SK-N-SH treated with all-trans-retinoic acid at 6 μM for 48 hours (cell line): ENCODE measurements around the gene CHAF1B.

Experiments
- ATAC-seq: fragments of 200-7000 bp; cut with Tn5 transposase; 3 replicates; pipeline ENCODE4 v1.9.1; 2020; ENCODE audit warnings: mild to moderate bottlenecking, moderate library complexity
- ARNTL ChIP-seq: fragments of 450-650 bp; formaldehyde crosslinking; IDR thresholded peaks from 2 replicates; pipeline ENCODE4 v1.5.0; 2020; ENCODE audit warnings: low read depth, mild to moderate bottlenecking, moderate library complexity, borderline replicate concordance
- BACH2 ChIP-seq: fragments of 250-450 bp; sonication (Bioruptor Pico); IDR thresholded peaks from 2 replicates; pipeline ENCODE4 v1.9.0; 2021; ENCODE audit warnings: mild to moderate bottlenecking, borderline replicate concordance
- CSDC2 ChIP-seq: fragments of 250-450 bp; sonication (Bioruptor Pico); IDR thresholded peaks from 2 replicates; pipeline ENCODE4 v1.5.0; 2020; ENCODE audit warnings: mild to moderate bottlenecking, moderate library complexity
- CSRNP3 ChIP-seq: fragments of 250-450 bp; sonication (Bioruptor Pico); IDR thresholded peaks from 2 replicates; pipeline ENCODE4 v1.5.1; 2021; ENCODE audit warnings: mild to moderate bottlenecking, moderate library complexity
- ESRRG ChIP-seq: fragments of 250-450 bp; sonication (Bioruptor Pico); IDR thresholded peaks from 2 replicates; pipeline ENCODE4 v1.6.1; 2021; ENCODE audit warnings: mild to moderate bottlenecking
- GLIS3 ChIP-seq: fragments of 250-450 bp; sonication (Bioruptor Pico); IDR thresholded peaks from 2 replicates; pipeline ENCODE4 v1.5.0; 2020; ENCODE audit warnings: mild to moderate bottlenecking, moderate library complexity
- ISL1 ChIP-seq: fragments of 250-450 bp; sonication (Bioruptor Pico); IDR thresholded peaks from 2 replicates; pipeline ENCODE4 v2.1.2; 2022; ENCODE audit warnings: mild to moderate bottlenecking, moderate library complexity
- OSR1 ChIP-seq: fragments of 250-450 bp; sonication (Bioruptor Pico); IDR thresholded peaks from 2 replicates; pipeline ENCODE4 v1.8.0; 2022; ENCODE audit warnings: moderate library complexity, mild to moderate bottlenecking, inconsistent platforms
- PATZ1 ChIP-seq: fragments of 250-450 bp; sonication (Bioruptor Pico); IDR thresholded peaks from 2 replicates; pipeline ENCODE4 v1.8.0; 2020; ENCODE audit warnings: mild to moderate bottlenecking, moderate library complexity, borderline replicate concordance
- POU6F1 ChIP-seq: fragments of 250-450 bp; sonication (Bioruptor Pico); IDR thresholded peaks from 2 replicates; pipeline ENCODE4 v1.8.0; 2021; ENCODE audit warnings: low read depth, mild to moderate bottlenecking, moderate library complexity, borderline replicate concordance
- PPARA ChIP-seq: fragments of 250-450 bp; sonication (Bioruptor Pico); IDR thresholded peaks from 2 replicates; pipeline ENCODE4 v1.5.0; 2020; ENCODE audit warnings: mild to moderate bottlenecking, borderline replicate concordance
- RARB ChIP-seq: fragments of 250-450 bp; sonication (Bioruptor Pico); IDR thresholded peaks from 2 replicates; pipeline ENCODE4 v1.8.0; 2021; ENCODE audit warnings: mild to moderate bottlenecking, moderate library complexity
- SNAI2 ChIP-seq: fragments of 250-450 bp; sonication (Bioruptor Pico); IDR thresholded peaks from 2 replicates; pipeline ENCODE4 v1.5.0; 2020; ENCODE audit warnings: mild to moderate bottlenecking, moderate library complexity
- TCF4 ChIP-seq: fragments of 250-450 bp; sonication (Bioruptor Pico); IDR thresholded peaks from 2 replicates; pipeline ENCODE4 v1.8.0; 2021; ENCODE audit warnings: mild to moderate bottlenecking, moderate library complexity, borderline replicate concordance
- TOX ChIP-seq: fragments of 250-450 bp; sonication (Bioruptor Pico); IDR thresholded peaks from 2 replicates; pipeline ENCODE4 v1.8.0; 2021; ENCODE audit warnings: mild to moderate bottlenecking, moderate library complexity, borderline replicate concordance
- TSHZ2 ChIP-seq: fragments of 250-450 bp; sonication (Bioruptor Pico); IDR thresholded peaks from 2 replicates; pipeline ENCODE4 v1.5.0; 2020; ENCODE audit warnings: mild to moderate bottlenecking, moderate library complexity
- ZFP3 ChIP-seq: fragments of 250-450 bp; sonication (Bioruptor Pico); IDR thresholded peaks from 2 replicates; pipeline ENCODE4 v1.5.0; 2020; ENCODE audit warnings: mild to moderate bottlenecking, moderate library complexity
- ZFP30 ChIP-seq: fragments of 450-650 bp; formaldehyde crosslinking; IDR thresholded peaks from 2 replicates; pipeline ENCODE4 v1.5.0; 2022; ENCODE audit warnings: mild to moderate bottlenecking, moderate library complexity
- ZNF565 ChIP-seq: fragments of 450-650 bp; formaldehyde crosslinking; conservative IDR thresholded peaks from 2 replicates; pipeline ENCODE4 v1.5.0; 2020; ENCODE audit warnings: low read depth, mild to moderate bottlenecking, moderate library complexity
- ZNF70 ChIP-seq: fragments of 450-650 bp; formaldehyde crosslinking; IDR thresholded peaks from 2 replicates; pipeline ENCODE4 v1.5.0; 2020; ENCODE audit warnings: mild to moderate bottlenecking, moderate library complexity
- ZNF8 ChIP-seq: fragments of 450-650 bp; formaldehyde crosslinking; IDR thresholded peaks from 2 replicates; pipeline ENCODE4 v1.5.0; 2020; ENCODE audit warnings: mild to moderate bottlenecking, moderate library complexity

The CHAF1B gene

GRCh38 chr21:36344931-36345330 lies 40.3 kb upstream of the CHAF1B start:
- no peak for ATAC-seq
- TF ChIP-seq RARB (CRISPR knock-in tag) (no peak), PATZ1 (CRISPR knock-in tag) (no peak), OSR1 (no peak), ISL1 (CRISPR knock-in tag) (no peak), CSRNP3 (no peak), PPARA (CRISPR knock-in tag) (no peak), ESRRG (CRISPR knock-in tag) (no peak), ZNF8 (CRISPR knock-in tag) (no peak), ZFP30 (CRISPR knock-in tag) (no peak), TOX (no peak), ARNTL (CRISPR knock-in tag) (no peak), GLIS3 (no peak), TCF4 (CRISPR knock-in tag) (no peak), SNAI2 (CRISPR knock-in tag) (no peak), ZNF565 (no peak), BACH2 (CRISPR knock-in tag) (no peak), ZNF70 (CRISPR knock-in tag) (no peak), CSDC2 (CRISPR knock-in tag) (no peak), TSHZ2 (no peak)
- TF ChIP-seq, all 23 proteins: peak for 0

- TF ChIP-seq CSRNP3 = no peak
- TF ChIP-seq ARNTL (CRISPR knock-in tag) = no peak
- TF ChIP-seq ZNF70 (CRISPR knock-in tag) = no peak
- TF ChIP-seq ZNF8 (CRISPR knock-in tag) = no peak
- no peak for TF ChIP-seq TOX
- no peak for TF ChIP-seq ZFP30 (CRISPR knock-in tag)
- peak; percentile 50 for ATAC-seq
These were observed 37.8 kb upstream of the CHAF1B start for GRCh38 chr21:36347278-36347961.

GRCh38 chr21:36347962-36348328 lies 37.2 kb upstream of the CHAF1B start:
- ATAC-seq = no peak; the same call in 2 of the 3 replicates
- TF ChIP-seq ZNF8 (CRISPR knock-in tag) = no peak
- TF ChIP-seq PATZ1 (CRISPR knock-in tag) = no peak
- TF ChIP-seq CSRNP3 = no peak
- no peak for TF ChIP-seq POU6F1
- no peak for TF ChIP-seq BACH2 (CRISPR knock-in tag)
- no peak for TF ChIP-seq TCF4 (CRISPR knock-in tag)
- TF ChIP-seq SNAI2 (CRISPR knock-in tag) = no peak
- TF ChIP-seq CSDC2 (CRISPR knock-in tag) = no peak
- no peak for TF ChIP-seq ESRRG (CRISPR knock-in tag)
- no peak for TF ChIP-seq ZFP3 (CRISPR knock-in tag)
